Naive B cell (primary cell): Measurements from ENCODE around the gene KCNA10. TPM values are rescaled to one million over a fixed set of nuclear protein-coding genes. Genes with fewer than 3 reads are reported as not detected.
"Not testable (repeated sequence)": the region's sequence is repeated elsewhere in the genome, so short reads cannot be mapped to it uniquely, and the experiment has no call there.

Source experiments
- ATAC-seq, 2 donors: fragments of 150-1000 bp; cut with Tn5 transposase; 2 replicates each; pipeline ENCODE4 v1.10.0; 2021; ENCODE audit warnings: low read depth in 2 of 2, mild to moderate bottlenecking in 2 of 2, moderate library complexity in 2 of 2
- DNase-seq: peaks from one replicate; pipeline ENCODE4 v3.0.0; 2022
- H3K27ac Mint-ChIP-seq, 6 donors: one replicate each; pipeline ENCODE4 v1.8.0; 2020 to 2022; ENCODE audit warnings: mild to moderate bottlenecking in 6 of 6, mixed read lengths in 6 of 6, moderate library complexity in 5 of 6, inconsistent platforms in 2 of 6
- H3K27me3 Mint-ChIP-seq, 3 donors: one replicate each; pipeline ENCODE4 v1.8.0; 2021 to 2022; ENCODE audit warnings: mixed read lengths in 3 of 3, mild to moderate bottlenecking in 1 of 3
- H3K36me3 Mint-ChIP-seq, 2 donors: one replicate each; pipeline ENCODE4 v1.8.0; 2020 to 2022; ENCODE audit warnings: mixed read lengths in 2 of 2, inconsistent platforms in 1 of 2, mild to moderate bottlenecking in 1 of 2
- H3K4me1 Mint-ChIP-seq, 3 donors: one replicate each; pipeline ENCODE4 v1.8.0; 2020 to 2022; ENCODE audit warnings: mixed read lengths in 3 of 3, inconsistent platforms in 1 of 3, mild to moderate bottlenecking in 1 of 3, moderate library complexity in 1 of 3
- H3K4me3 Mint-ChIP-seq, 8 donors: one replicate each; pipeline ENCODE4 v1.8.0; 2020 to 2022; ENCODE audit warnings: mild to moderate bottlenecking in 8 of 8, mixed read lengths in 8 of 8, moderate library complexity in 8 of 8, inconsistent platforms in 2 of 8
- H3K9me3 Mint-ChIP-seq, 7 donors: one replicate each; pipeline ENCODE4 v1.8.0; 2020 to 2022; ENCODE audit warnings: mixed read lengths in 7 of 7, mild to moderate bottlenecking in 5 of 7, inconsistent platforms in 2 of 7, moderate library complexity in 1 of 7
- polyA plus RNA-seq, 6 donors: library from polyadenylated mRNA; unstranded; fragments of 300-500 nt; fragmentation: Illumina TruSeq; gene quantifications; one replicate each; pipeline ENCODE4 v1.2.3, GENCODE V29; 2021; ENCODE audit warnings: low read depth in 6 of 6

Gene KCNA10
- polyA plus RNA-seq, 6 donors from 2014 or later, result not detected

- no peaks in the 10 kb centered on the region for H3K9me3 Mint-ChIP-seq
- ATAC-seq (peak; percentile 57 to 71), DNase-seq (peak; percentile 24)
- peak overlapping the region in 1 of 6 donors; percentile 44 for H3K27ac Mint-ChIP-seq
- no peaks in the 10 kb centered on the region for H3K36me3 Mint-ChIP-seq
- peaks cover 35 to 80% (median 80%) of the 10 kb centered on the region in 3 donors for H3K27me3 Mint-ChIP-seq
- peaks cover 6 to 8% (median 7%) of the 10 kb centered on the region in 3 donors for H3K4me1 Mint-ChIP-seq
- peak overlapping the region in 1 of 8 donors; percentile 38 for H3K4me3 Mint-ChIP-seq
Observed at GRCh38 chr1:110524311-110525248, 5.6 kb upstream of the KCNA10 start.

GRCh38 chr1:110523011-110523410, 4.0 kb upstream of the KCNA10 start:
- H3K9me3 Mint-ChIP-seq, result no peaks in the 10 kb centered on the region
- H3K27me3 Mint-ChIP-seq, result peaks cover 34 to 73% (median 65%) of the 10 kb centered on the region in 3 donors
- no peak for DNase-seq

GRCh38 chr1:110522560-110522959, 3.6 kb upstream of the KCNA10 start:
- Mint-ChIP-seq H3K4me1 (peaks cover 6 to 8% (median 7%) of the 10 kb centered on the region in 3 donors), H3K27ac (no peak overlapping the region), H3K36me3 (no peaks in the 10 kb centered on the region), H3K4me3 (no peak overlapping the region), H3K27me3 (peaks cover 35 to 73% (median 64%) of the 10 kb centered on the region in 3 donors), H3K9me3 (no peaks in the 10 kb centered on the region)
- no peak for ATAC-seq
- DNase-seq, result no peak

More at GRCh38 chr1:110523011-110523410, 4.0 kb upstream of the KCNA10 start:
- no peak for ATAC-seq
- H3K27ac Mint-ChIP-seq, result no peak overlapping the region
- H3K4me3 Mint-ChIP-seq, result no peak overlapping the region
- H3K4me1 Mint-ChIP-seq, result peaks cover 6 to 8% (median 7%) of the 10 kb centered on the region in 3 donors
- H3K36me3 Mint-ChIP-seq, result no peaks in the 10 kb centered on the region

- Mint-ChIP-seq H3K27ac (no peak overlapping the region), H3K27me3 (peaks cover 43 to 64% (median 52%) of the 10 kb centered on the region in 3 donors), H3K4me3 (no peak overlapping the region), H3K9me3 (no peaks in the 10 kb centered on the region), H3K4me1 (peaks cover 6 to 8% (median 7%) of the 10 kb centered on the region in 3 donors), H3K36me3 (no peaks in the 10 kb centered on the region)
- DNase-seq (no peak), ATAC-seq (no peak)
Observed at GRCh38 chr1:110520827-110521226, 1.9 kb upstream of the KCNA10 start.

GRCh38 chr1:110515891-110516290, 3.1 kb downstream of the KCNA10 start:
- no peaks in the 10 kb centered on the region for H3K36me3 Mint-ChIP-seq
- H3K4me3 Mint-ChIP-seq, result no peak overlapping the region
- no peak overlapping the region for H3K27ac Mint-ChIP-seq
- no peaks in the 10 kb centered on the region for H3K4me1 Mint-ChIP-seq
- DNase-seq, result no peak
- no peak for ATAC-seq
- H3K27me3 Mint-ChIP-seq, result peaks cover 9 to 26% (median 18%) of the 10 kb centered on the region in 3 donors
- H3K9me3 Mint-ChIP-seq, result no peaks in the 10 kb centered on the region

GRCh38 chr1:110515041-110515440, 3.9 kb downstream of the KCNA10 start:
- H3K36me3 Mint-ChIP-seq, result no peaks in the 10 kb centered on the region
- H3K4me1 Mint-ChIP-seq, result no peaks in the 10 kb centered on the region
- DNase-seq, result no peak
- H3K9me3 Mint-ChIP-seq, result no peaks in the 10 kb centered on the region
- H3K27ac Mint-ChIP-seq, result no peak overlapping the region
- peaks cover 9 to 26% (median 18%) of the 10 kb centered on the region in 3 donors for H3K27me3 Mint-ChIP-seq
- no peak for ATAC-seq
- H3K4me3 Mint-ChIP-seq, result no peak overlapping the region

GRCh38 chr1:110513511-110513910, 5.5 kb downstream of the KCNA10 start:
- Mint-ChIP-seq H3K9me3 (no peaks in the 10 kb centered on the region), H3K4me1 (no peaks in the 10 kb centered on the region), H3K27ac (no peak overlapping the region), H3K27me3 (peaks cover 9 to 19% (median 11%) of the 10 kb centered on the region in 3 donors), H3K4me3 (no peak overlapping the region), H3K36me3 (no peaks in the 10 kb centered on the region)
- no peak for ATAC-seq
- no peak for DNase-seq

- DNase-seq, result no peak
- H3K4me3 Mint-ChIP-seq, result no peak overlapping the region
- peaks cover 5 to 23% (median 20%) of the 10 kb centered on the region in 3 donors for H3K27me3 Mint-ChIP-seq
- H3K27ac Mint-ChIP-seq, result no peak overlapping the region
- H3K9me3 Mint-ChIP-seq, result no peaks in the 10 kb centered on the region
- H3K4me1 Mint-ChIP-seq, result no peaks in the 10 kb centered on the region
- H3K36me3 Mint-ChIP-seq, result no peaks in the 10 kb centered on the region
- no peak for ATAC-seq
Observed at GRCh38 chr1:110511436-110511835, 7.5 kb downstream of the KCNA10 start.

GRCh38 chr1:110510921-110511320, 8.1 kb downstream of the KCNA10 start:
- not testable (repeated sequence) for H3K36me3 Mint-ChIP-seq, ATAC-seq, H3K4me1 Mint-ChIP-seq, H3K9me3 Mint-ChIP-seq, DNase-seq, H3K4me3 Mint-ChIP-seq
- Mint-ChIP-seq H3K27ac (peak overlapping the region in 1 of 6 donors; percentile 26), H3K27me3 (peaks cover 5 to 25% (median 20%) of the 10 kb centered on the region in 3 donors)

GRCh38 chr1:110509655-110510054, 9.3 kb downstream of the KCNA10 start:
- no peak for DNase-seq
- peaks cover 5 to 25% (median 20%) of the 10 kb centered on the region in 3 donors for H3K27me3 Mint-ChIP-seq
- H3K36me3 Mint-ChIP-seq, result no peaks in the 10 kb centered on the region
- H3K9me3 Mint-ChIP-seq, result no peaks in the 10 kb centered on the region
- peak overlapping the region in 1 of 8 donors; percentile 22 for H3K4me3 Mint-ChIP-seq
- ATAC-seq, result no peak
- no peak overlapping the region for H3K27ac Mint-ChIP-seq
- no peaks in the 10 kb centered on the region for H3K4me1 Mint-ChIP-seq

GRCh38 chr1:110508028-110508940, 10.7 kb downstream of the KCNA10 start:
- Mint-ChIP-seq H3K4me3 (no peak overlapping the region), H3K4me1 (no peaks in the 10 kb centered on the region), H3K9me3 (no peaks in the 10 kb centered on the region), H3K27ac (peak overlapping the region in 1 of 6 donors; percentile 72), H3K27me3 (peaks cover 5 to 30% (median 20%) of the 10 kb centered on the region in 3 donors), H3K36me3 (no peaks in the 10 kb centered on the region)
- DNase-seq (no peak), ATAC-seq (no peak)

- Mint-ChIP-seq H3K27me3 (peaks cover 9 to 30% (median 20%) of the 10 kb centered on the region in 3 donors), H3K4me3 (no peak overlapping the region), H3K36me3 (no peaks in the 10 kb centered on the region), H3K4me1 (peaks cover 6 to 13% (median 12%) of the 10 kb centered on the region in 3 donors), H3K9me3 (no peaks in the 10 kb centered on the region), H3K27ac (no peak overlapping the region)
- DNase-seq, result no peak
- ATAC-seq, result no peak
Observed at GRCh38 chr1:110506541-110506940, 12.4 kb downstream of the KCNA10 start.

GRCh38 chr1:110505596-110505995, 13.4 kb downstream of the KCNA10 start:
- ATAC-seq, result no peak
- Mint-ChIP-seq H3K27me3 (peaks cover 9 to 25% (median 20%) of the 10 kb centered on the region in 3 donors), H3K4me3 (no peak overlapping the region), H3K4me1 (peaks cover 6 to 13% (median 12%) of the 10 kb centered on the region in 3 donors), H3K9me3 (no peaks in the 10 kb centered on the region), H3K36me3 (no peaks in the 10 kb centered on the region), H3K27ac (no peak overlapping the region)
- no peak for DNase-seq
